HG03025 (cell line): ENCODE data around the gene A1CF.

Experiments
- ATAC-seq: cut with Tn5 transposase; IDR thresholded peaks from one replicate; pipeline ENCODE4 v1.9.1; 2021; ENCODE audit warnings: mild to moderate bottlenecking, moderate library complexity; ENCODE audit not compliant: unreplicated experiment, low FRiP score

Gene A1CF

GRCh38 chr10:50874723-50875122 is 10.7 kb downstream of the A1CF start:
- no peak for ATAC-seq

- ATAC-seq, result no peak
Observed at GRCh38 chr10:50866317-50866716, 19.1 kb downstream of the A1CF start.

- ATAC-seq, result no peak
Observed at GRCh38 chr10:50862719-50863118, 22.7 kb downstream of the A1CF start.

- no peak for ATAC-seq
Observed at GRCh38 chr10:50861370-50861769, 24.1 kb downstream of the A1CF start.

GRCh38 chr10:50857579-50857978 is 27.8 kb downstream of the A1CF start:
- no peak for ATAC-seq

GRCh38 chr10:50855461-50855860 is 30.0 kb downstream of the A1CF start:
- ATAC-seq, result no peak

GRCh38 chr10:50855015-50855414 is 30.4 kb downstream of the A1CF start:
- ATAC-seq, result no peak

GRCh38 chr10:50853557-50853956 is 31.9 kb downstream of the A1CF start:
- ATAC-seq, result no peak

GRCh38 chr10:50851884-50852671 is 33.3 kb downstream of the A1CF start:
- ATAC-seq, result no peak

- no peak for ATAC-seq
Observed at GRCh38 chr10:50850578-50851230, 34.7 kb downstream of the A1CF start.

GRCh38 chr10:50846753-50847152 is 38.7 kb downstream of the A1CF start:
- ATAC-seq, result no peak

GRCh38 chr10:50837095-50837494 is 48.3 kb downstream of the A1CF start:
- no peak for ATAC-seq

- no peak for ATAC-seq
Observed at GRCh38 chr10:50832171-50832751, 53.2 kb downstream of the A1CF start.

GRCh38 chr10:50830066-50830465 is 55.4 kb downstream of the A1CF start:
- no peak for ATAC-seq

GRCh38 chr10:50824782-50825181 is 60.6 kb downstream of the A1CF start:
- ATAC-seq, result no peak

- ATAC-seq, result no peak
Observed at GRCh38 chr10:50823789-50824188, 61.6 kb downstream of the A1CF start.

- no peak for ATAC-seq
Observed at GRCh38 chr10:50809596-50809995, 75.8 kb downstream of the A1CF start.

- ATAC-seq, result no peak
Observed at GRCh38 chr10:50807851-50808776, 77.3 kb downstream of the A1CF start.

- no peak for ATAC-seq
Observed at GRCh38 chr10:50805981-50806622, 79.3 kb downstream of the A1CF start.

- ATAC-seq, result no peak
Observed at GRCh38 chr10:50799595-50799994, 85.8 kb downstream of the A1CF start.
